ENCODE data around the gene FOXD4L1. TPM values are rescaled to one million over a fixed set of nuclear protein-coding genes. Genes with fewer than 3 reads are reported as not detected.
A peak's percentile ranks its signal among the peaks of the same experiment; 100 is the strongest.
"Not testable (repeated sequence)": the region's sequence is repeated elsewhere in the genome, so short reads cannot be mapped to it uniquely, and the experiment has no call there.

Gene FOXD4L1
- polyA plus RNA-seq, 3 donors = 0.11 to 0.39 (median 0.19) TPM

GRCh38 chr2:113517025-113517424, 18.6 kb downstream of the FOXD4L1 start:
- DNase-seq (ENCODE audit: extremely low read depth in 1 of 11, low read depth in 9 of 11, low spot score in 4 of 11) = not testable (repeated sequence)

- not testable (repeated sequence) for DNase-seq (ENCODE audit: extremely low read depth in 1 of 11, low read depth in 9 of 11, low spot score in 4 of 11)
These were observed 22.4 kb downstream of the FOXD4L1 start for GRCh38 chr2:113520837-113521236.

- not testable (repeated sequence) for DNase-seq (ENCODE audit: extremely low read depth in 1 of 11, low read depth in 9 of 11, low spot score in 4 of 11)
These were observed 23.0 kb downstream of the FOXD4L1 start for GRCh38 chr2:113521492-113521891.

- DNase-seq (ENCODE audit: extremely low read depth in 1 of 11, low read depth in 9 of 11, low spot score in 4 of 11) = not testable (repeated sequence)
These were observed 26.5 kb downstream of the FOXD4L1 start for GRCh38 chr2:113524986-113525385.

- not testable (repeated sequence) for DNase-seq (ENCODE audit: extremely low read depth in 1 of 11, low read depth in 9 of 11, low spot score in 4 of 11)
These were observed 29.0 kb downstream of the FOXD4L1 start for GRCh38 chr2:113527350-113528045.

- not testable (repeated sequence) for DNase-seq (ENCODE audit: extremely low read depth in 1 of 11, low read depth in 9 of 11, low spot score in 4 of 11)
These were observed 29.7 kb downstream of the FOXD4L1 start for GRCh38 chr2:113528126-113528525.

- DNase-seq (ENCODE audit: extremely low read depth in 1 of 11, low read depth in 9 of 11, low spot score in 4 of 11) = not testable (repeated sequence)
These were observed 30.4 kb downstream of the FOXD4L1 start for GRCh38 chr2:113528904-113529303.

- not testable (repeated sequence) for DNase-seq (ENCODE audit: extremely low read depth in 1 of 11, low read depth in 9 of 11, low spot score in 4 of 11)
These were observed 34.5 kb downstream of the FOXD4L1 start for GRCh38 chr2:113532991-113533390.

- DNase-seq (ENCODE audit: extremely low read depth in 1 of 11, low read depth in 9 of 11, low spot score in 4 of 11) = not testable (repeated sequence)
These were observed 38.1 kb downstream of the FOXD4L1 start for GRCh38 chr2:113536573-113536972.

GRCh38 chr2:113540834-113541203, 42.4 kb downstream of the FOXD4L1 start:
- DNase-seq (ENCODE audit: extremely low read depth in 1 of 11, low read depth in 9 of 11, low spot score in 4 of 11) = not testable (repeated sequence)

- peak in 2 of 11 donors; percentile 23 to 24 for DNase-seq (ENCODE audit: extremely low read depth in 1 of 11, low read depth in 9 of 11, low spot score in 4 of 11)
These were observed 42.9 kb downstream of the FOXD4L1 start for GRCh38 chr2:113541204-113541975.

GRCh38 chr2:113541976-113542485, 43.6 kb downstream of the FOXD4L1 start:
- DNase-seq (ENCODE audit: extremely low read depth in 1 of 11, low read depth in 9 of 11, low spot score in 4 of 11) = peak in 1 of 11 donors; percentile 2

- DNase-seq (ENCODE audit: extremely low read depth in 1 of 11, low read depth in 9 of 11, low spot score in 4 of 11) = not testable (repeated sequence)
These were observed 44.1 kb downstream of the FOXD4L1 start for GRCh38 chr2:113542529-113542928.

Other genes starting within 250 kb of the FOXD4L1 start
- 100 to 1,000 TPM; 297 to 665 (median 302) TPM for gene PAX8, start 219.7 kb upstream of the FOXD4L1 start, polyA plus RNA-seq (ENCODE audit: insufficient read length in 3 of 3)
- gene ZNG1B, start 61.0 kb upstream of the FOXD4L1 start, polyA plus RNA-seq (ENCODE audit: insufficient read length in 3 of 3) = 10 to 100 TPM; 49.2 to 57.1 (median 51.3) TPM
- 10 to 100 TPM; 45.6 to 74.1 (median 45.9) TPM for gene RABL2A, start 128.6 kb downstream of the FOXD4L1 start, polyA plus RNA-seq (ENCODE audit: insufficient read length in 3 of 3)

Measured in renal cortex interstitium (tissue), 11 donors.